MM.1S (cell line): Measurements from ENCODE around the gene ST7.

Experiments
- DNase-seq: peaks from one replicate; pipeline ENCODE4 v3.0.0-alpha.2; 2015
- H2AFZ ChIP-seq: fragments of 300-600 bp; sonication (generic); 2 replicates; pipeline ENCODE4 v1.6.0; 2016; ENCODE audit warnings: antibody characterized with exemption, low read length
- H3F3A ChIP-seq: fragments of 300-600 bp; sonication (generic); 2 replicates; pipeline ENCODE4 v1.6.1; 2016; ENCODE audit warnings: mild to moderate bottlenecking, antibody characterized with exemption, low read length, moderate library complexity, mixed read lengths; ENCODE audit not compliant: insufficient read depth
- H3K27ac ChIP-seq: fragments of 300-600 bp; sonication (generic); 2 replicates; pipeline ENCODE4 v1.5.1; 2016; ENCODE audit warnings: mild to moderate bottlenecking, low read length
- H3K27me3 ChIP-seq: fragments of 300-600 bp; sonication (generic); replicated peaks from 2 replicates; pipeline ENCODE4 v1.6.0; 2016; ENCODE audit warnings: low read length; ENCODE audit not compliant: insufficient read depth
- H3K36me3 ChIP-seq: fragments of 300-600 bp; sonication (generic); replicated peaks from 2 replicates; pipeline ENCODE4 v1.6.1; 2016; ENCODE audit warnings: mild to moderate bottlenecking, low read length, mixed read lengths; ENCODE audit not compliant: insufficient read depth
- H3K4me1 ChIP-seq: fragments of 300-600 bp; sonication (generic); 2 replicates; pipeline ENCODE4 v1.6.1; 2016; ENCODE audit warnings: low read length, mixed read lengths
- H3K4me2 ChIP-seq: fragments of 300-600 bp; sonication (generic); 2 replicates; pipeline ENCODE4 v1.6.0; 2016; ENCODE audit warnings: low read depth, low read length
- H3K4me3 ChIP-seq: fragments of 300-600 bp; sonication (generic); 2 replicates; pipeline ENCODE4 v1.5.1; 2016; ENCODE audit warnings: low read length, mixed read lengths
- H3K79me2 ChIP-seq: fragments of 300-600 bp; sonication (generic); 2 replicates; pipeline ENCODE4 v1.6.1; 2016; ENCODE audit warnings: mixed run types, low read length, mixed read lengths
- H3K9ac ChIP-seq: fragments of 300-600 bp; sonication (generic); 2 replicates; pipeline ENCODE4 v1.6.1; 2016; ENCODE audit warnings: low read length, mixed read lengths
- H3K9me2 ChIP-seq: fragments of 300-600 bp; sonication (generic); replicated peaks from 2 replicates; pipeline ENCODE4 v1.6.1; 2016; ENCODE audit warnings: mild to moderate bottlenecking, low read length, mixed read lengths; ENCODE audit not compliant: insufficient read depth
- H3K9me3 ChIP-seq: fragments of 300-600 bp; sonication (generic); replicated peaks from 2 replicates; pipeline ENCODE4 v1.6.1; 2016; ENCODE audit warnings: mild to moderate bottlenecking, low read length, mixed read lengths; ENCODE audit not compliant: insufficient read depth
- H4K20me1 ChIP-seq: fragments of 300-600 bp; sonication (generic); 2 replicates; pipeline ENCODE4 v1.6.1; 2016; ENCODE audit warnings: mild to moderate bottlenecking, low read length, moderate library complexity, mixed read lengths; ENCODE audit not compliant: insufficient read depth
- CTCF ChIP-seq: fragments of 300-600 bp; sonication (generic); IDR thresholded peaks from 2 replicates; pipeline ENCODE4 v1.5.1; 2016; ENCODE audit warnings: antibody characterized with exemption, low read length, mixed read lengths
- EZH2 ChIP-seq: fragments of 300-600 bp; sonication (generic); optimal IDR thresholded peaks from 2 replicates; pipeline ENCODE3; 2017; ENCODE audit warnings: low read depth, mild to moderate bottlenecking, antibody characterized with exemption, low read length, mixed read lengths
- EZH2phosphoT487 ChIP-seq: fragments of 300-600 bp; sonication (generic); IDR thresholded peaks from 2 replicates; pipeline ENCODE4 v1.6.1; 2018; ENCODE audit warnings: antibody characterized with exemption, low read length

ST7 gene

DNA sequence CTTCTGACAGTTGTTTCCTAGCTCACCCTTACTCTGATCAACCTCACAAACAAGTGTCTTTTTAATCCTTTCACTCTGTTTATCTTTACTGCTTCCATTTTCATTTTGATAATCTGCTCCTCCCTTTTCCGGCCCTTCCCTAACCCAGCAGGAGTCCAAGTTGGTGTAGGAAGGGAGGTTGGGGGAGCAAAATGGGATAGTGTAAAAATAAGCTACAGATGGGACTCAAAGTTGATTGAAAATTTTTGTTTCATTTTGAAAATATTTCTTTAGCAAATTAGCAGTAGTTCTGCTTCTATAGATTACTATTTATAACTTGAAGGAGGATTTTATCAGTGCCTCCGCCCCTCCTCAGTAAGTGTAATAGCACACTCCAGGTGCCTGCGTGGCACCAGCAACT is 257.6 kb downstream of the ST7 start:
- DNase-seq, result no peak
- H3K27me3 ChIP-seq, result no peaks in the 10 kb centered on the region
- H3K4me3 ChIP-seq, result no peak overlapping the region
- H4K20me1 ChIP-seq, result no peaks in the 10 kb centered on the region
- no peaks in the 10 kb centered on the region for H3K36me3 ChIP-seq
- TF ChIP-seq CTCF (no peak), EZH2phosphoT487 (no peak), EZH2 (no peak)
- H3K9ac ChIP-seq, result no peak overlapping the region
- H3K27ac ChIP-seq, result no peak overlapping the region
- no peak overlapping the region for H2AFZ ChIP-seq
- H3K4me2 ChIP-seq, result no peak overlapping the region
- no peaks in the 10 kb centered on the region for H3K9me3 ChIP-seq
- no peaks in the 10 kb centered on the region for H3K9me2 ChIP-seq
- H3F3A ChIP-seq, result no peaks in the 10 kb centered on the region
- no peaks in the 10 kb centered on the region for H3K4me1 ChIP-seq
- H3K79me2 ChIP-seq, result no peaks in the 10 kb centered on the region

DNA sequence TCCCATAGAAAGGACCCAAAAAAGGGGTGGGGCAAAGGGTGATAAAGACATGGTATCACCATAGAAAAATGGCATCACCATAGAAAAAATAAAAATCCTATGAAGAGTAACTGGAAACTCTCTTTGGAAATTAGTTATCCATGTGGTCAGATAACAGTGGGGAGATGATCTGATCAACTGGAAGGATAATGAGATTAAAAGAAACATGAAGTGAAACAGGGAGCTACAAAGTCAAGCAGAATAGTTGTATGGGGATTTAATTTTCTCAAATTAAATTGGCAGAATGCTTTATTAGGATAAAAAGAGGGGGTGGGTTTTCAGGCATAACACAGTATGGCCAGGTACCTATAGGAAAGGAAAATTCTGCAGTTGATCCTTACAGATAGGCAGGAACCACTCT is 258.3 kb downstream of the ST7 start:
- DNase-seq, result no peak
- Histone ChIP-seq H3K36me3 (no peaks in the 10 kb centered on the region), H3K9ac (no peak overlapping the region), H3K27ac (no peak overlapping the region), H4K20me1 (no peaks in the 10 kb centered on the region), H3K4me1 (no peaks in the 10 kb centered on the region), H3F3A (no peaks in the 10 kb centered on the region), H3K9me3 (no peaks in the 10 kb centered on the region), H2AFZ (no peak overlapping the region), H3K9me2 (no peaks in the 10 kb centered on the region), H3K4me3 (no peak overlapping the region), H3K4me2 (no peak overlapping the region), H3K79me2 (no peaks in the 10 kb centered on the region), H3K27me3 (no peaks in the 10 kb centered on the region)
- TF ChIP-seq CTCF, result no peak
- TF ChIP-seq EZH2phosphoT487, result no peak
- TF ChIP-seq EZH2, result no peak

GRCh38 chr7:117212969-117213877 is 259.9 kb downstream of the ST7 start:
- Histone ChIP-seq H3K79me2 (no peaks in the 10 kb centered on the region), H3K4me1 (no peaks in the 10 kb centered on the region), H3K9ac (no peak overlapping the region), H3K4me2 (no peak overlapping the region), H4K20me1 (no peaks in the 10 kb centered on the region), H3F3A (no peaks in the 10 kb centered on the region), H3K9me3 (no peaks in the 10 kb centered on the region), H3K27me3 (no peaks in the 10 kb centered on the region), H3K4me3 (no peak overlapping the region), H3K36me3 (no peaks in the 10 kb centered on the region), H3K27ac (no peak overlapping the region), H3K9me2 (no peaks in the 10 kb centered on the region), H2AFZ (no peak overlapping the region)
- DNase-seq, result peak; percentile 67
- peak; percentile 99 for TF ChIP-seq CTCF
- no peak for TF ChIP-seq EZH2
- TF ChIP-seq EZH2phosphoT487, result no peak
